ENCODE measurements around the gene FXN. TPM values are rescaled to one million over a fixed set of nuclear protein-coding genes. Genes with fewer than 3 reads are reported as not detected.

FXN gene
- total RNA-seq, 2 experiments from 2014 or later, result 12.2 to 12.9 TPM

DNA sequence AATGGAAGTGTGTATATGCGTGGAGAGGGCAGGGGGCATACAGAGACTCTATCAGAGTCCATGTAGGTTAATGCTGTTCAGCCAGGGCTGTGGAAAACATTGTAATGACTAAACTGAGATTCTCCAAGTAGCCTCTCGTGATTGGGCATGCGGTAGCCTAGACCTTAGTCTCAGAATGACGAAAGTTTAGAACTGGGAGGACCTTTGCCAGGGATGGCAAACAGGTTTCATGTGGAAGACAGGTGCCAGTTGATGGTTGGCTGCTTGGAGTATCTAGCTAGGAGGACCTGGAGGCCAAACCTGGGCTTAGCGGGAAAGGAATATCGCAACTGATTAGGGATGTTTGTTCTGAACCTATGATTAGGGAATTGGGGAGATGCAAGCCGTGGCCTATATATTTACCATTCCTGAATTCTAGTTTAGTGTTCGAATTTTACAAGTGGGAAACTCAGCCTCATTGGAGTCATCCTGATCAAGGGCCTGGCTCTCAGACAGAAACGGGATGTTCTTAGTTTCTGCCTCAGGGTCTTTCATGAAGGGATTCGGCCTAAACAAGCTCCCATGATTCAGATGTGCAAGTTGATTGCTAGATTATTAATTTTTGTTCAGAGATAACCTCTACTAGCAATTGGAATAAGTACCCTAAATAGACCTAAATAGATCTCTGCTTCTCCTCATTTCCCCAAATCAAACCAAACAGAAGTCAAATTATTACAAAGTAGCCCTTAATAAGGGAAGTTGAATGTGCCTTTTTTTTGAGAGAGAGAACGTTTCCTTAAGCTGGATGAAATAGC lies 111.7 kb downstream of the FXN start:
- no peaks in the 10 kb centered on the region for H3K36me3 ChIP-seq (ENCODE audit: insufficient read depth, low read length)
- intact Hi-C loops (cut with DNase I, micrococcal nuclease), result no loop called here
- DNase-seq, result no peak
- no peaks in the 10 kb centered on the region for H3K9me3 ChIP-seq (ENCODE audit: control insufficient read depth in 1 of 2, insufficient read depth in 1 of 2, low read length in 2 of 2)
- Mint-ChIP-seq H3K4me1 (ENCODE audit: low read depth) (no peaks in the 10 kb centered on the region), H3K27ac (no peak overlapping the region), H3K9me3 (no peaks in the 10 kb centered on the region), H3K4me3 (no peak overlapping the region), H3K36me3 (ENCODE audit: low read depth) (peaks cover 1% of the 10 kb centered on the region), H3K27me3 (no peaks in the 10 kb centered on the region)
- TF ChIP-seq, protein P1, sequence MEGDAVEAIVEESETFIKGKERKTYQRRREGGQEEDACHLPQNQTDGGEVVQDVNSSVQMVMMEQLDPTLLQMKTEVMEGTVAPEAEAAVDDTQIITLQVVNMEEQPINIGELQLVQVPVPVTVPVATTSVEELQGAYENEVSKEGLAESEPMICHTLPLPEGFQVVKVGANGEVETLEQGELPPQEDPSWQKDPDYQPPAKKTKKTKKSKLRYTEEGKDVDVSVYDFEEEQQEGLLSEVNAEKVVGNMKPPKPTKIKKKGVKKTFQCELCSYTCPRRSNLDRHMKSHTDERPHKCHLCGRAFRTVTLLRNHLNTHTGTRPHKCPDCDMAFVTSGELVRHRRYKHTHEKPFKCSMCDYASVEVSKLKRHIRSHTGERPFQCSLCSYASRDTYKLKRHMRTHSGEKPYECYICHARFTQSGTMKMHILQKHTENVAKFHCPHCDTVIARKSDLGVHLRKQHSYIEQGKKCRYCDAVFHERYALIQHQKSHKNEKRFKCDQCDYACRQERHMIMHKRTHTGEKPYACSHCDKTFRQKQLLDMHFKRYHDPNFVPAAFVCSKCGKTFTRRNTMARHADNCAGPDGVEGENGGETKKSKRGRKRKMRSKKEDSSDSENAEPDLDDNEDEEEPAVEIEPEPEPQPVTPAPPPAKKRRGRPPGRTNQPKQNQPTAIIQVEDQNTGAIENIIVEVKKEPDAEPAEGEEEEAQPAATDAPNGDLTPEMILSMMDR (IDR thresholded peaks at IDR 0.05), result no peak
- no peaks in the 10 kb centered on the region for H3K27me3 ChIP-seq (ENCODE audit: control insufficient read depth in 1 of 2, insufficient read depth in 2 of 2, low read length in 2 of 2)
- H3K4me3 ChIP-seq (ENCODE audit: low read length), result no peak overlapping the region
- no peak for ATAC-seq (ENCODE audit: poor library complexity)
- ChIA-PET CTCF (no interaction called here), POLR2A (no interaction called here)
- no peaks in the 10 kb centered on the region for H3K4me1 ChIP-seq (ENCODE audit: insufficient read depth, low read length)
- no peak overlapping the region for H3K27ac ChIP-seq (ENCODE audit: low read depth in 1 of 2, low read length in 2 of 2)

DNA sequence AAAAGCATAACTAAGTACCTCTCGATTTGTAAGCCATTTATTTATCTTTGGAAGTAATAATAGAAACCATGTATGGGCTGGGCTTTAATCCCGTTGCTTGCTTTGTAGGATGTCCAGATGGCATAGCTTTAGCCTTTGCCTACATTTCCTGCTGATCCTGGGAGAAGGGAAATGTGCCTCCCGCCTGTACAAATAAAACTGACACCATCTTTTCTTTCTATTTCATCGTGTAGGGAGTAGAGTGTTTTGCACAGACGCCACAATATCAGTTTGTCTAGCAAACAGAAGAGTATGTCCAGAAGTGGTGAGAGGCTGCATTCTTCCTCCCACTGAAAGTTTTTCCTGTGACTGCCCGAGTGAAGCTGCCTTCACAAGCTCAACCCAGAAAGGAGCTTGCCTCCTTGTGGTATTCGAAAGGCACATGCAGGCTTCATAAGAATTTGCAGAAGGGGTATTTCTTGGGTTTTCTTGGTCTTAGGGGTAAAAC lies 113.8 kb downstream of the FXN start:
- Mint-ChIP-seq H3K27ac (no peak overlapping the region), H3K36me3 (ENCODE audit: low read depth) (peaks cover 4% of the 10 kb centered on the region), H3K27me3 (no peaks in the 10 kb centered on the region), H3K4me1 (ENCODE audit: low read depth) (no peaks in the 10 kb centered on the region), H3K4me3 (no peak overlapping the region), H3K9me3 (no peaks in the 10 kb centered on the region)
- Histone ChIP-seq H3K27me3 (ENCODE audit: control insufficient read depth in 1 of 2, insufficient read depth in 2 of 2, low read length in 2 of 2) (no peaks in the 10 kb centered on the region), H3K9me3 (ENCODE audit: control insufficient read depth in 1 of 2, insufficient read depth in 1 of 2, low read length in 2 of 2) (no peaks in the 10 kb centered on the region), H3K27ac (ENCODE audit: low read depth in 1 of 2, low read length in 2 of 2) (no peak overlapping the region), H3K4me3 (ENCODE audit: low read length) (no peak overlapping the region), H3K36me3 (ENCODE audit: insufficient read depth, low read length) (no peaks in the 10 kb centered on the region), H3K4me1 (ENCODE audit: insufficient read depth, low read length) (no peaks in the 10 kb centered on the region)
- POLR2A ChIA-PET, result interaction anchor here (0.6 kb wide), 1 partner anchor 1181 kb away, joined by 3 read pairs; no protein-coding TSS in a partner anchor
- DNase-seq (no peak), ATAC-seq (ENCODE audit: poor library complexity) (no peak)
- TF ChIP-seq, protein P1 (IDR thresholded peaks at IDR 0.05), result no peak
- intact Hi-C loops (cut with DNase I, micrococcal nuclease), result loop anchor here in 1 of 2 experiments (2.0 kb wide), 1 partner anchor 39 kb away; no protein-coding TSS in a partner anchor
- CTCF ChIA-PET, result no interaction called here

Other genes starting within 250 kb of the FXN start
- gene PRKACG, start 21.6 kb upstream of the FXN start, total RNA-seq, result not detected
- gene TJP2, start 138.5 kb downstream of the FXN start, total RNA-seq, result 1 to 10 TPM; 6.3 to 8.0 TPM

All from CD4-positive, alpha-beta T cell (primary cell).